PC-3 (cell line): ENCODE data around the gene GTF3A. TPM values are rescaled to one million over a fixed set of nuclear protein-coding genes. Genes with fewer than 3 reads are reported as not detected.

Experiments used
- ATAC-seq: fragments of 200-7000 bp; cut with Tn5 transposase; 2 replicates; pipeline ENCODE4 v1.9.1; 2020; ENCODE audit warnings: mild to moderate bottlenecking, moderate library complexity
- BruUV-seq: library from RNA; stranded (reverse); fragments of 400-500 nt; replicated peaks from 2 replicates; lab custom pipeline; 2021; lab: Mats Ljungman, UMichigan
- CTCF ChIA-PET: fragments of 300-600 bp; sonication (Branson Sonifier 250); formaldehyde crosslinking; loops from one replicate; lab custom pipeline; 2022; ENCODE audit warnings: antibody characterized with exemption; lab: Charles Lee
- POLR2A ChIA-PET: fragments of 300-600 bp; sonication (Branson Sonifier 250); formaldehyde crosslinking; loops from one replicate; lab custom pipeline; 2022; ENCODE audit warnings: antibody characterized with exemption; ENCODE audit not compliant: unreplicated experiment; lab: Charles Lee
- DNase-seq: peaks from one replicate; pipeline ENCODE4 v3.0.0-alpha.2; 2015
- H2AFZ ChIP-seq: fragments of 300-600 bp; sonication (generic); 2 replicates; pipeline ENCODE4 v1.6.0; 2016; ENCODE audit warnings: antibody characterized with exemption, low read length
- H3F3A ChIP-seq: fragments of 300-600 bp; sonication (generic); one replicate; pipeline ENCODE4 v1.6.0; 2017; ENCODE audit warnings: antibody characterized with exemption, low read length, control low read depth, mild to moderate bottlenecking; ENCODE audit not compliant: unreplicated experiment
- H3K27ac ChIP-seq: fragments of 300-600 bp; sonication (generic); 2 replicates; pipeline ENCODE4 v1.5.1; 2016; ENCODE audit warnings: mild to moderate bottlenecking, low read length
- H3K27me3 ChIP-seq: fragments of 300-600 bp; sonication (generic); 2 replicates; pipeline ENCODE4 v1.6.1; 2016; ENCODE audit warnings: low read length, mixed read lengths
- H3K36me3 ChIP-seq: fragments of 300-600 bp; sonication (generic); 2 replicates; pipeline ENCODE4 v1.6.1; 2016; ENCODE audit warnings: low read depth, mixed run types, low read length, mixed read lengths
- H3K4me1 ChIP-seq: fragments of 300-600 bp; sonication (generic); 2 replicates; pipeline ENCODE4 v1.5.1; 2016; ENCODE audit warnings: low read length; ENCODE audit not compliant: insufficient read depth
- H3K4me2 ChIP-seq: fragments of 300-600 bp; sonication (generic); 2 replicates; pipeline ENCODE4 v1.6.0; 2016; ENCODE audit warnings: low read length
- H3K4me3 ChIP-seq: fragments of 300-600 bp; sonication (generic); 2 replicates; pipeline ENCODE4 v1.5.1; 2016; ENCODE audit warnings: mild to moderate bottlenecking, low read length, mixed read lengths
- H3K79me2 ChIP-seq: fragments of 300-600 bp; sonication (generic); 2 replicates; pipeline ENCODE4 v1.6.1; 2017; ENCODE audit warnings: low read length, mixed read lengths
- H3K9ac ChIP-seq: fragments of 300-600 bp; sonication (generic); 2 replicates; pipeline ENCODE4 v1.6.0; 2016; ENCODE audit warnings: mild to moderate bottlenecking, low read length
- H3K9me2 ChIP-seq: fragments of 300-600 bp; sonication (generic); replicated peaks from 2 replicates; pipeline ENCODE4 v1.6.1; 2016; ENCODE audit warnings: mixed run types, low read length, mixed read lengths
- H3K9me3 ChIP-seq: fragments of 300-600 bp; sonication (generic); 2 replicates; pipeline ENCODE4 v1.6.1; 2016; ENCODE audit warnings: low read length, mixed read lengths
- H4K20me1 ChIP-seq: fragments of 300-600 bp; sonication (generic); 2 replicates; pipeline ENCODE4 v1.6.1; 2016; ENCODE audit warnings: low read length, mixed read lengths
- EZH2 ChIP-seq: fragments of 300-600 bp; sonication (generic); IDR thresholded peaks from one replicate; pipeline ENCODE4 v1.6.1; 2017; ENCODE audit warnings: antibody characterized with exemption, mild to moderate bottlenecking, low read length; ENCODE audit not compliant: unreplicated experiment
- EZH2phosphoT487 ChIP-seq: fragments of 300-600 bp; sonication (generic); IDR thresholded peaks from 2 replicates; pipeline ENCODE4 v1.6.1; 2018; ENCODE audit warnings: mild to moderate bottlenecking, antibody characterized with exemption, low read length, borderline replicate concordance
- intact Hi-C: fragments of 100-400 bp; cut with micrococcal nuclease; formaldehyde crosslinking; loops from 2 replicates; pipeline ENCODE4 v1.9.0; 2023
- total RNA-seq: library from RNA; depleted of rRNA; stranded (reverse); fragments of >200 nt; gene quantifications from 2 replicates; pipeline ENCODE4 v1.2.3, GENCODE V29; 2014
- TF ChIP-seq, protein P1 (sequence below): fragments of 300-600 bp; sonication (generic); conservative IDR thresholded peaks from 2 replicates; pipeline ENCODE4 v1.5.1; 2017; ENCODE audit warnings: antibody characterized with exemption, low read depth, mild to moderate bottlenecking, low read length

GTF3A gene
- total RNA-seq, 1 experiment from 2014 or later = 201 TPM

DNA sequence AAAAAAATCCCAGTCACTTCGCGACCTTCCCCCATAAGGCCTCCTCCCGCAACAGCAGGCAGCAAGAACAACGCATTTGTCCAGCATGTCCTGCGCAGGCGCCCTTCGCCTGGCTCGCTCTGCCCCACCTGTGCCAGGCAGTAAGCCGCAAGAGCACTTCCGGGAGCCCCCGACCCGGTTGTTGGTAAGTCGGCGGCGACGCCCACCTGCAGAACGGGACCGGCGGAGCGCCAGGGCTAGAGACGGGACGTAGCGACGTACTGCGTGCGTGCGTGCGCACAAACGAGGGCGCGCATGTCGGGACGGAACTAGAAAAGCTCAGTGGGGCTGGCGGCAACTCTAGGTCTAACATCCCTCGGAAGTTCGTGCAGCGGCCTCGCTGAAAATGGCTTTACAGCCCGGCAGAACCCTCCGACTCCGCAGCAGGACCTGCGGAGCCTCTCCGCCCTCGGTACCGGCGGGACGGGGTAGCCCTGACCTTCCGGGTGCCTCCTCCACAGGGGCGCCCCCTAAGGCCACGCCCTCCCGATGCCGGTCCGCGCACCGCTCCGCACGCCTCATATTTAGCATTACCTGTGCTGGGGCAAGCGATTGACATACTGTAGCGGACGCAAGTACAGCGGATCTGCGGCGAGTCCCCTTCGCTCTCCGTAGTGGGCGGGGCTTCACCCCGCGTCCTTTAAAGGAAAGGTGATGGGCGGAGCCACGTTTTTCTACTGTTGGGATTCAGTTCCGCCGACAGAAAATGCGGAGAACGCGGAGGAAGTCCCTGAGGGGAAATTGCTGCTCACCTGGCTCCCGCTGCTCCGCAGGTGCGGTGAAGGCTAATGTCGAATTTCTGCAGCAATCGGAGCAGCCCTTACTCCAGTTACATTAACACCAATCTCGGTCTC, 25.8 kb downstream of the GTF3A start, which contains the start of gene MTIF3:
TSS of gene MTIF3 (minus strand) at position 629 of the 893 bp plus-strand sequence. CDS start 10,116 bp downstream, outside the sequence.
- Histone ChIP-seq H3K36me3 (no peaks in the 10 kb centered on the region), H3K4me2 (peak within 1 kb of the TSS; percentile 90), H3K79me2 (peaks cover 40% of the 10 kb centered on the region), H3K4me3 (peak within 1 kb of the TSS; percentile 93), H3K4me1 (peaks cover 16% of the 10 kb centered on the region), H3K9ac (peak within 1 kb of the TSS; percentile 96), H3K9me3 (no peaks in the 10 kb centered on the region), H4K20me1 (no peaks in the 10 kb centered on the region), H3F3A (peaks cover 3% of the 10 kb centered on the region), H3K27me3 (no peaks in the 10 kb centered on the region), H3K27ac (peak within 1 kb of the TSS; percentile 98), H2AFZ (peak within 1 kb of the TSS; percentile 96), H3K9me2 (no peaks in the 10 kb centered on the region)
- intact Hi-C loops = loop anchor here (1.0 to 2.0 kb wide), 3 partner anchors 27 to 171 kb away; partner anchors contain the start of genes LNX2 and POLR1D
- BruUV-seq = TSS peak; percentile 85
- POLR2A ChIA-PET = interaction anchor here (0.6 kb wide), 1 partner anchor 150 kb away, joined by 3 read pairs; no protein-coding TSS in a partner anchor
- DNase-seq (peak; percentile 96), ATAC-seq (peak; percentile 85)
- CTCF ChIA-PET = interaction anchor here (0.6 kb wide), 1 partner anchor 504 kb away, joined by 4 read pairs; no protein-coding TSS in a partner anchor
- TF ChIP-seq EZH2 = no peak
- TF ChIP-seq, protein P1, sequence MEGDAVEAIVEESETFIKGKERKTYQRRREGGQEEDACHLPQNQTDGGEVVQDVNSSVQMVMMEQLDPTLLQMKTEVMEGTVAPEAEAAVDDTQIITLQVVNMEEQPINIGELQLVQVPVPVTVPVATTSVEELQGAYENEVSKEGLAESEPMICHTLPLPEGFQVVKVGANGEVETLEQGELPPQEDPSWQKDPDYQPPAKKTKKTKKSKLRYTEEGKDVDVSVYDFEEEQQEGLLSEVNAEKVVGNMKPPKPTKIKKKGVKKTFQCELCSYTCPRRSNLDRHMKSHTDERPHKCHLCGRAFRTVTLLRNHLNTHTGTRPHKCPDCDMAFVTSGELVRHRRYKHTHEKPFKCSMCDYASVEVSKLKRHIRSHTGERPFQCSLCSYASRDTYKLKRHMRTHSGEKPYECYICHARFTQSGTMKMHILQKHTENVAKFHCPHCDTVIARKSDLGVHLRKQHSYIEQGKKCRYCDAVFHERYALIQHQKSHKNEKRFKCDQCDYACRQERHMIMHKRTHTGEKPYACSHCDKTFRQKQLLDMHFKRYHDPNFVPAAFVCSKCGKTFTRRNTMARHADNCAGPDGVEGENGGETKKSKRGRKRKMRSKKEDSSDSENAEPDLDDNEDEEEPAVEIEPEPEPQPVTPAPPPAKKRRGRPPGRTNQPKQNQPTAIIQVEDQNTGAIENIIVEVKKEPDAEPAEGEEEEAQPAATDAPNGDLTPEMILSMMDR = no peak
- no peak for TF ChIP-seq EZH2phosphoT487

GRCh38 chr13:27450921-27451471, 26.6 kb downstream of the GTF3A start:
- DNase-seq = peak; percentile 81
- peak overlapping the region; percentile 90 for H3K4me2 ChIP-seq
- no TSS peak for BruUV-seq
- no peak for TF ChIP-seq EZH2
- peak overlapping the region; percentile 96 for H2AFZ ChIP-seq
- H3K9me3 ChIP-seq = no peaks in the 10 kb centered on the region
- H3K79me2 ChIP-seq = peaks cover 34% of the 10 kb centered on the region
- no peaks in the 10 kb centered on the region for H3K36me3 ChIP-seq
- ChIA-PET CTCF (no interaction called here), POLR2A (interaction anchor here (0.5 to 0.9 kb wide), 4 partner anchors 15 to 89 kb away, joined by 3 to 6 read pairs (median 4); partner anchors contain the start of gene GTF3A)
- H3F3A ChIP-seq = peaks cover 3% of the 10 kb centered on the region
- H3K4me3 ChIP-seq = peak overlapping the region; percentile 93
- H3K9me2 ChIP-seq = no peaks in the 10 kb centered on the region
- peaks cover 16% of the 10 kb centered on the region for H3K4me1 ChIP-seq
- intact Hi-C loops = loop anchor here (1.0 to 2.0 kb wide), 5 partner anchors 25 to 375 kb away; partner anchors contain the start of genes LNX2 and POLR1D
- H3K27me3 ChIP-seq = no peaks in the 10 kb centered on the region
- H3K27ac ChIP-seq = peak overlapping the region; percentile 98
- no peaks in the 10 kb centered on the region for H4K20me1 ChIP-seq
- ATAC-seq = peak; percentile 27
- H3K9ac ChIP-seq = peak overlapping the region; percentile 96

- CTCF ChIA-PET = no interaction called here
These were observed 31.0 kb downstream of the GTF3A start for GRCh38 chr13:27455331-27455855.

More at GRCh38 chr13:27455331-27455855, 31.0 kb downstream of the GTF3A start:
- H3K4me2 ChIP-seq = peak overlapping the region; percentile 66
- peaks cover 3% of the 10 kb centered on the region for H3F3A ChIP-seq
- peak overlapping the region; percentile 78 for H2AFZ ChIP-seq
- peak overlapping the region; percentile 50 for H3K4me3 ChIP-seq
- peaks cover 8% of the 10 kb centered on the region for H3K4me1 ChIP-seq
- H3K27ac ChIP-seq = no peak overlapping the region
- no peaks in the 10 kb centered on the region for H3K9me2 ChIP-seq
- DNase-seq (no peak), ATAC-seq (no peak)
- POLR2A ChIA-PET = no interaction called here
- no peaks in the 10 kb centered on the region for H4K20me1 ChIP-seq
- H3K27me3 ChIP-seq = no peaks in the 10 kb centered on the region
- no TSS peak for BruUV-seq
- no peaks in the 10 kb centered on the region for H3K79me2 ChIP-seq
- TF ChIP-seq, protein P1 = no peak
- TF ChIP-seq EZH2 = no peak
- TF ChIP-seq EZH2phosphoT487 = no peak
- H3K9me3 ChIP-seq = no peaks in the 10 kb centered on the region
- no peak overlapping the region for H3K9ac ChIP-seq
- intact Hi-C loops = no loop called here
- no peaks in the 10 kb centered on the region for H3K36me3 ChIP-seq
